ENCODE data around the gene SLC30A5. TPM values are rescaled to one million over a fixed set of nuclear protein-coding genes. Genes with fewer than 3 reads are reported as not detected.
"Not testable (repeated sequence)": the region's sequence is repeated elsewhere in the genome, so short reads cannot be mapped to it uniquely, and the experiment has no call there.

SLC30A5 gene
- total RNA-seq, 1 donor from 2014 or later, result 20.6 TPM

- Histone ChIP-seq H3K27ac (no peak overlapping the region), H3K4me1 (no peaks in the 10 kb centered on the region), H3K9me3 (no peaks in the 10 kb centered on the region), H3K36me3 (peaks cover 44 to 81% of the 10 kb centered on the region in 2 donors), H3K4me3 (no peak overlapping the region), H3K27me3 (no peaks in the 10 kb centered on the region)
- TF ChIP-seq CTCF (IDR thresholded peaks at IDR 0.05), result no peak
- DNase-seq (ENCODE audit: low spot score in 2 of 2), result no peak
- intact Hi-C loops (cut with DNase I), result no loop called here
Measured at GRCh38 chr5:69105996-69106906, 12.4 kb downstream of the SLC30A5 start.

GRCh38 chr5:69108367-69108766 lies 14.6 kb downstream of the SLC30A5 start:
- H3K27me3 ChIP-seq; H3K4me1 ChIP-seq; DNase-seq (ENCODE audit: low spot score in 2 of 2); H3K4me3 ChIP-seq; H3K27ac ChIP-seq; intact Hi-C loops (cut with DNase I); H3K9me3 ChIP-seq: not testable (repeated sequence)
- peaks cover 44 to 86% of the 10 kb centered on the region in 2 donors for H3K36me3 ChIP-seq

GRCh38 chr5:69113851-69114250 lies 20.0 kb downstream of the SLC30A5 start:
- H3K36me3 ChIP-seq, result peaks cover 48 to 72% of the 10 kb centered on the region in 2 donors
- no peak overlapping the region for H3K4me3 ChIP-seq
- intact Hi-C loops (cut with DNase I), result no loop called here
- TF ChIP-seq CTCF (IDR thresholded peaks at IDR 0.05), result no peak
- DNase-seq (ENCODE audit: low spot score in 2 of 2), result no peak
- no peaks in the 10 kb centered on the region for H3K27me3 ChIP-seq
- H3K9me3 ChIP-seq, result no peaks in the 10 kb centered on the region
- H3K27ac ChIP-seq, result no peak overlapping the region
- no peaks in the 10 kb centered on the region for H3K4me1 ChIP-seq

- Histone ChIP-seq H3K27me3 (no peaks in the 10 kb centered on the region), H3K4me1 (no peaks in the 10 kb centered on the region), H3K27ac (no peak overlapping the region), H3K4me3 (no peak overlapping the region), H3K9me3 (no peaks in the 10 kb centered on the region), H3K36me3 (peaks cover 48 to 72% of the 10 kb centered on the region in 2 donors)
- TF ChIP-seq CTCF (IDR thresholded peaks at IDR 0.05), result no peak
- intact Hi-C loops (cut with DNase I), result no loop called here
- no peak for DNase-seq (ENCODE audit: low spot score in 2 of 2)
Measured at GRCh38 chr5:69115526-69115925, 21.7 kb downstream of the SLC30A5 start.

GRCh38 chr5:69129413-69129812 lies 35.6 kb downstream of the SLC30A5 start:
- H3K4me3 ChIP-seq, result no peak overlapping the region
- no peaks in the 10 kb centered on the region for H3K9me3 ChIP-seq
- TF ChIP-seq CTCF (IDR thresholded peaks at IDR 0.05), result no peak
- H3K36me3 ChIP-seq, result peaks cover 36 to 57% of the 10 kb centered on the region in 2 donors
- DNase-seq (ENCODE audit: low spot score in 2 of 2), result no peak
- intact Hi-C loops (cut with DNase I), result no loop called here
- no peaks in the 10 kb centered on the region for H3K27me3 ChIP-seq
- no peaks in the 10 kb centered on the region for H3K4me1 ChIP-seq
- H3K27ac ChIP-seq, result no peak overlapping the region

- intact Hi-C loops (cut with DNase I), result no loop called here
- Histone ChIP-seq H3K9me3 (no peaks in the 10 kb centered on the region), H3K4me3 (no peak overlapping the region), H3K4me1 (no peaks in the 10 kb centered on the region), H3K36me3 (peaks cover 27 to 49% of the 10 kb centered on the region in 2 donors), H3K27ac (no peak overlapping the region), H3K27me3 (no peaks in the 10 kb centered on the region)
- no peak for DNase-seq (ENCODE audit: low spot score in 2 of 2)
- no peak for TF ChIP-seq CTCF (IDR thresholded peaks at IDR 0.05)
Measured at GRCh38 chr5:69130241-69130640, 36.4 kb downstream of the SLC30A5 start.
